HG03196 (cell line): ENCODE data around the gene C19orf47.
A peak's percentile ranks its signal among the peaks of the same experiment; 100 is the strongest.

ENCODE experiments used
- ATAC-seq: cut with Tn5 transposase; IDR thresholded peaks from one replicate; pipeline ENCODE4 v1.9.1; 2021; ENCODE audit not compliant: unreplicated experiment

The C19orf47 gene

GRCh38 chr19:40320558-40320935 is 27.6 kb downstream of the C19orf47 start:
- ATAC-seq: no peak

- no peak for ATAC-seq
Measured at GRCh38 chr19:40317338-40317737, 30.9 kb downstream of the C19orf47 start.

GRCh38 chr19:40315812-40316470 is 32.3 kb downstream of the C19orf47 start:
- ATAC-seq: no peak

- ATAC-seq: no peak
Measured at GRCh38 chr19:40314656-40315055, 33.5 kb downstream of the C19orf47 start.

- no peak for ATAC-seq
Measured at GRCh38 chr19:40313229-40313983, 34.8 kb downstream of the C19orf47 start.

- ATAC-seq: no peak
Measured at GRCh38 chr19:40312533-40312932, 35.7 kb downstream of the C19orf47 start.

GRCh38 chr19:40309666-40310065 is 38.5 kb downstream of the C19orf47 start:
- ATAC-seq: no peak

- no peak for ATAC-seq
Measured at GRCh38 chr19:40305403-40305802, 42.8 kb downstream of the C19orf47 start.

- ATAC-seq: no peak
Measured at GRCh38 chr19:40304306-40304705, 43.9 kb downstream of the C19orf47 start.

GRCh38 chr19:40303765-40304164 is 44.4 kb downstream of the C19orf47 start:
- no peak for ATAC-seq

- ATAC-seq: no peak
Measured at GRCh38 chr19:40302224-40303011, 45.8 kb downstream of the C19orf47 start.

- ATAC-seq: no peak
Measured at GRCh38 chr19:40300668-40301067, 47.5 kb downstream of the C19orf47 start.

GRCh38 chr19:40298026-40298425 is 50.2 kb downstream of the C19orf47 start:
- no peak for ATAC-seq

- no peak for ATAC-seq
Measured at GRCh38 chr19:40294560-40294959, 53.6 kb downstream of the C19orf47 start.

GRCh38 chr19:40286971-40287421 is 61.2 kb downstream of the C19orf47 start:
- ATAC-seq: no peak

- ATAC-seq: no peak
Measured at GRCh38 chr19:40286235-40286970, 61.8 kb downstream of the C19orf47 start.

GRCh38 chr19:40285353-40286234 is 62.6 kb downstream of the C19orf47 start:
- peak; percentile 77 for ATAC-seq

GRCh38 chr19:40284501-40285352 is 63.5 kb downstream of the C19orf47 start, which contains the start of gene AKT2:
Gene AKT2, minus strand, starts transcription at chr19:40285345. Its CDS starts 20,078 bp downstream, at chr19:40265267.
- peak; percentile 26 for ATAC-seq

- ATAC-seq: no peak
Measured at GRCh38 chr19:40284251-40284500, 64.0 kb downstream of the C19orf47 start.
